Stimulated activated CD4-positive, alpha-beta T cell treated with anti-CD3 and anti-CD28 coated beads, TNF-alpha, amount 100 ng/mL, for 1 hour (primary cell): Measurements from ENCODE around the gene H6PD.

Experiments used
- DNase-seq, 3 donors: peaks; one replicate each; pipeline ENCODE4 v3.0.0-alpha.2; 2020; ENCODE audit warnings: low read depth in 3 of 3, low spot score in 1 of 3

Gene H6PD

GRCh38 chr1:9314711-9315379, 80.3 kb downstream of the H6PD start:
- no peak for DNase-seq

- peak in 1 of 3 donors; percentile 49 for DNase-seq
These were observed 81.0 kb downstream of the H6PD start for GRCh38 chr1:9315411-9316079.

- DNase-seq = peak in 1 of 3 donors; percentile 23
These were observed 81.5 kb downstream of the H6PD start for GRCh38 chr1:9316080-9316444.

- no peak for DNase-seq
These were observed 81.9 kb downstream of the H6PD start for GRCh38 chr1:9316512-9316911.

- DNase-seq = no peak
These were observed 82.5 kb downstream of the H6PD start for GRCh38 chr1:9317072-9317471.

- no peak for DNase-seq
These were observed 83.2 kb downstream of the H6PD start for GRCh38 chr1:9317591-9318417.

- no peak for DNase-seq
These were observed 84.7 kb downstream of the H6PD start for GRCh38 chr1:9319208-9319788.

GRCh38 chr1:9319789-9320519, 85.4 kb downstream of the H6PD start:
- DNase-seq = no peak
